ENCODE data around the gene OR6F1. TPM values are rescaled to one million over a fixed set of nuclear protein-coding genes. Genes with fewer than 3 reads are reported as not detected.

The OR6F1 gene
- total RNA-seq, 1 experiment from 2014 or later, result not detected

DNA sequence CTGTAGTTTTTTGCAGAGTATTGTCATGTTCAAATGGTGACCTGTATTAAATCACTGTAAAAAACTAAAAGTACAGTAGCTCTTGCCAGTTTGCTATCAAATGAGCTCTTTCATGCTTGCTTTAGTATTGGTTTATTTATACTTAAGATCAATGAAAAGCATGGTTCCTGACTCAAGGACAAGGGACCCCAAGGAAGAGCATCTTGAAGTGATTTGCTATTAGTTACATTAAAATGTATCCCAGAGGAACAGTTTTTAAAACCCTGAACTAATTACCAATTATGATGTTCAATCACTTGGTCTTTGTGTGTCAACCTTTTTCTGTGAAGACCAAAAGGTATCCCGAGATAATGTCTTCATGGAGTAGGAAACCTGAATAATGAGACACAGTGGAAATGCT, 36.8 kb downstream of the OR6F1 start, which contains the start of gene OR13G1:
Gene OR13G1, minus strand, starts transcription at position 101 of the 400 bp plus-strand sequence. CDS start 6,698 bp downstream, outside the sequence.
- DNase-seq, result no peak
- no peaks in the 10 kb centered on the region for H3K27me3 ChIP-seq
- no peaks in the 10 kb centered on the region for H3K9me3 ChIP-seq
- no peaks in the 10 kb centered on the region for H3K36me3 ChIP-seq
- H3K4me3 ChIP-seq, result no peak within 1 kb of the TSS

DNA sequence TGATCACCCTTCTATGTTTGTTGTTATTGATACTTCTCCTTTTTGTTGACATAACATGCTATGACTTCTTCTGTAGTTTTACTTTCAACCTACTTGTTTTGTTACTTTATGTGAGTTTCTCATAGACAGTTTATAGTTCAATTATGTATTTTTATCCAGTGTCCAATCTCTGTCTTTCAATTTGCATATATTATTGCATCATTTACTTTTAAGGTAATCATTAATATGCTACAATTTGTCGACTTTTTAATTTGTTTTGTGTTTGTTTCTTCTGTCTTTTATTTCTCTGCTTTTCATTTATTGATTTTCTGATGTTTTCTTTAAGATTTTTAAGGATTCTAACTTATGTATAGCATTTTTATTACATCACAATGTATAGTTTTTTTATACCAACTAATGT, 47.2 kb downstream of the OR6F1 start:
- H3K27me3 ChIP-seq, result no peaks in the 10 kb centered on the region
- no peaks in the 10 kb centered on the region for H3K9me3 ChIP-seq
- no peak for DNase-seq
- H3K36me3 ChIP-seq, result no peaks in the 10 kb centered on the region
- no peak overlapping the region for H3K4me3 ChIP-seq

Other genes with a start within 250 kb of the OR6F1 start
- not detected in 2 replicates for gene OR2C3, start 180.2 kb downstream of the OR6F1 start, total RNA-seq (2014; rRNA removed; shearing (Covaris generic); ENCODE audit: low replicate concordance)
- not detected in 2 replicates for gene GCSAML, start 167.5 kb downstream of the OR6F1 start, total RNA-seq (2014; rRNA removed; shearing (Covaris generic); ENCODE audit: low replicate concordance)
- gene OR2G2, start 128.3 kb downstream of the OR6F1 start, total RNA-seq (2014; rRNA removed; shearing (Covaris generic); ENCODE audit: low replicate concordance), result not detected in 2 replicates
- not detected in 2 replicates for gene OR2G3, start 111.1 kb downstream of the OR6F1 start, total RNA-seq (2014; rRNA removed; shearing (Covaris generic); ENCODE audit: low replicate concordance)
- gene OR13G1, start 36.9 kb downstream of the OR6F1 start, total RNA-seq (2014; rRNA removed; shearing (Covaris generic); ENCODE audit: low replicate concordance), result not detected in 2 replicates
- not detected in 2 replicates for gene OR14K1, start 22.0 kb upstream of the OR6F1 start, total RNA-seq (2014; rRNA removed; shearing (Covaris generic); ENCODE audit: low replicate concordance)
- gene OR14A2, start 31.5 kb upstream of the OR6F1 start, total RNA-seq (2014; rRNA removed; shearing (Covaris generic); ENCODE audit: low replicate concordance), result not detected in 2 replicates
- gene OR1C1, start 43.9 kb upstream of the OR6F1 start, total RNA-seq (2014; rRNA removed; shearing (Covaris generic); ENCODE audit: low replicate concordance), result not detected in 2 replicates
- gene OR14A16, start 107.5 kb upstream of the OR6F1 start, total RNA-seq (2014; rRNA removed; shearing (Covaris generic); ENCODE audit: low replicate concordance), result not detected in 2 replicates
- not detected in 2 replicates for gene OR11L1, start 125.2 kb upstream of the OR6F1 start, total RNA-seq (2014; rRNA removed; shearing (Covaris generic); ENCODE audit: low replicate concordance)
- gene TRIM58, start 140.5 kb upstream of the OR6F1 start, total RNA-seq (2014; rRNA removed; shearing (Covaris generic); ENCODE audit: low replicate concordance), result 10.8 and 13.7 TPM in 2 replicates
- 1.7 and 4.0 TPM in 2 replicates for gene OR2W3, start 178.9 kb upstream of the OR6F1 start, total RNA-seq (2014; rRNA removed; shearing (Covaris generic); ENCODE audit: low replicate concordance)
- gene OR2T8, start 203.6 kb upstream of the OR6F1 start, total RNA-seq (2014; rRNA removed; shearing (Covaris generic); ENCODE audit: low replicate concordance), result not detected in 2 replicates
- gene OR2AJ1, start 208.2 kb upstream of the OR6F1 start, total RNA-seq (2014; rRNA removed; shearing (Covaris generic); ENCODE audit: low replicate concordance), result not detected in 2 replicates
- gene OR2L8, start 232.2 kb upstream of the OR6F1 start, total RNA-seq (2014; rRNA removed; shearing (Covaris generic); ENCODE audit: low replicate concordance), result not detected in 2 replicates
- not detected in 2 replicates for gene OR2AK2, start 248.6 kb upstream of the OR6F1 start, total RNA-seq (2014; rRNA removed; shearing (Covaris generic); ENCODE audit: low replicate concordance)

Measured in MG63 (cell line).